Measurements from ENCODE around the gene ZBTB5.
A peak's percentile ranks its signal among the peaks of the same experiment; 100 is the strongest.

The ZBTB5 gene

GRCh38 chr9:37420271-37421215 is 44.7 kb downstream of the ZBTB5 start:
- no peak overlapping the region for H3K4me3 ChIP-seq (ENCODE audit: low read length)
- H3K4me1 ChIP-seq (ENCODE audit: insufficient read depth, low read length): peaks cover 17% of the 10 kb centered on the region
- no peaks in the 10 kb centered on the region for H3K9me3 ChIP-seq (ENCODE audit: insufficient read depth, low read depth, low read length)
- H3K27me3 ChIP-seq (ENCODE audit: insufficient read depth, low read length): no peaks in the 10 kb centered on the region
- no peak overlapping the region for H3K27ac ChIP-seq (ENCODE audit: low read length)
- peaks cover 1% of the 10 kb centered on the region; the same call in 1 of the 2 replicates for H3K36me3 ChIP-seq (ENCODE audit: insufficient read depth, low read depth, low read length)
- H3K9ac ChIP-seq (ENCODE audit: low read depth, low read length): no peak overlapping the region

GRCh38 chr9:37419204-37419603 is 46.0 kb downstream of the ZBTB5 start:
- H3K36me3 ChIP-seq (ENCODE audit: insufficient read depth, low read depth, low read length): no peaks in the 10 kb centered on the region
- H3K27me3 ChIP-seq (ENCODE audit: insufficient read depth, low read length): no peaks in the 10 kb centered on the region
- no peak overlapping the region for H3K27ac ChIP-seq (ENCODE audit: low read length)
- no peak overlapping the region for H3K4me3 ChIP-seq (ENCODE audit: low read length)
- H3K9me3 ChIP-seq (ENCODE audit: insufficient read depth, low read depth, low read length): no peaks in the 10 kb centered on the region
- peaks cover 19% of the 10 kb centered on the region for H3K4me1 ChIP-seq (ENCODE audit: insufficient read depth, low read length)
- H3K9ac ChIP-seq (ENCODE audit: low read depth, low read length): no peak overlapping the region

GRCh38 chr9:37417857-37418618 is 47.2 kb downstream of the ZBTB5 start:
- no peaks in the 10 kb centered on the region for H3K9me3 ChIP-seq (ENCODE audit: insufficient read depth, low read depth, low read length)
- no peaks in the 10 kb centered on the region for H3K36me3 ChIP-seq (ENCODE audit: insufficient read depth, low read depth, low read length)
- H3K9ac ChIP-seq (ENCODE audit: low read depth, low read length): no peak overlapping the region
- no peaks in the 10 kb centered on the region for H3K27me3 ChIP-seq (ENCODE audit: insufficient read depth, low read length)
- no peak overlapping the region for H3K4me3 ChIP-seq (ENCODE audit: low read length)
- no peak overlapping the region for H3K27ac ChIP-seq (ENCODE audit: low read length)
- peaks cover 12% of the 10 kb centered on the region for H3K4me1 ChIP-seq (ENCODE audit: insufficient read depth, low read length)

- Histone ChIP-seq H3K27ac (ENCODE audit: low read length) (no peak overlapping the region), H3K9me3 (ENCODE audit: insufficient read depth, low read depth, low read length) (no peaks in the 10 kb centered on the region), H3K27me3 (ENCODE audit: insufficient read depth, low read length) (no peaks in the 10 kb centered on the region), H3K36me3 (ENCODE audit: insufficient read depth, low read depth, low read length) (no peaks in the 10 kb centered on the region), H3K4me1 (ENCODE audit: insufficient read depth, low read length) (peaks cover 12% of the 10 kb centered on the region), H3K4me3 (ENCODE audit: low read length) (no peak overlapping the region), H3K9ac (ENCODE audit: low read depth, low read length) (no peak overlapping the region)
Measured at GRCh38 chr9:37417252-37417803, 47.9 kb downstream of the ZBTB5 start.

GRCh38 chr9:37415011-37415719 is 50.1 kb downstream of the ZBTB5 start:
- Histone ChIP-seq H3K9me3 (ENCODE audit: insufficient read depth, low read depth, low read length) (no peaks in the 10 kb centered on the region), H3K4me1 (ENCODE audit: insufficient read depth, low read length) (peaks cover 11% of the 10 kb centered on the region; the same call in 1 of the 2 replicates), H3K9ac (ENCODE audit: low read depth, low read length) (peak overlapping the region; percentile 45; the same call in 1 of the 2 replicates)

GRCh38 chr9:37414503-37414943 is 50.7 kb downstream of the ZBTB5 start:
- H3K27ac ChIP-seq (ENCODE audit: low read length): no peak overlapping the region
- no peaks in the 10 kb centered on the region for H3K36me3 ChIP-seq (ENCODE audit: insufficient read depth, low read depth, low read length)
- peaks cover 11% of the 10 kb centered on the region; the same call in 1 of the 2 replicates for H3K4me1 ChIP-seq (ENCODE audit: insufficient read depth, low read length)
- H3K27me3 ChIP-seq (ENCODE audit: insufficient read depth, low read length): no peaks in the 10 kb centered on the region
- no peaks in the 10 kb centered on the region for H3K9me3 ChIP-seq (ENCODE audit: insufficient read depth, low read depth, low read length)
- H3K9ac ChIP-seq (ENCODE audit: low read depth, low read length): peak overlapping the region; percentile 45; the same call in 1 of the 2 replicates
- H3K4me3 ChIP-seq (ENCODE audit: low read length): peak overlapping the region; percentile 33; the same call in 1 of the 2 replicates

More at GRCh38 chr9:37415011-37415719, 50.1 kb downstream of the ZBTB5 start:
- H3K27me3 ChIP-seq (ENCODE audit: insufficient read depth, low read length): no peaks in the 10 kb centered on the region
- no peaks in the 10 kb centered on the region for H3K36me3 ChIP-seq (ENCODE audit: insufficient read depth, low read depth, low read length)
- peak overlapping the region; percentile 33; the same call in 1 of the 2 replicates for H3K4me3 ChIP-seq (ENCODE audit: low read length)
- no peak overlapping the region for H3K27ac ChIP-seq (ENCODE audit: low read length)

- no peaks in the 10 kb centered on the region for H3K9me3 ChIP-seq (ENCODE audit: insufficient read depth, low read depth, low read length)
- H3K36me3 ChIP-seq (ENCODE audit: insufficient read depth, low read depth, low read length): no peaks in the 10 kb centered on the region
- H3K4me1 ChIP-seq (ENCODE audit: insufficient read depth, low read length): peaks cover 11% of the 10 kb centered on the region; the same call in 1 of the 2 replicates
- H3K9ac ChIP-seq (ENCODE audit: low read depth, low read length): no peak overlapping the region
- no peak overlapping the region for H3K4me3 ChIP-seq (ENCODE audit: low read length)
- no peak overlapping the region for H3K27ac ChIP-seq (ENCODE audit: low read length)
- H3K27me3 ChIP-seq (ENCODE audit: insufficient read depth, low read length): no peaks in the 10 kb centered on the region
Measured at GRCh38 chr9:37413311-37413710, 51.9 kb downstream of the ZBTB5 start.

GRCh38 chr9:37412431-37413151 is 52.7 kb downstream of the ZBTB5 start:
- no peaks in the 10 kb centered on the region for H3K9me3 ChIP-seq (ENCODE audit: insufficient read depth, low read depth, low read length)
- H3K9ac ChIP-seq (ENCODE audit: low read depth, low read length): no peak overlapping the region
- peaks cover 11% of the 10 kb centered on the region; the same call in 1 of the 2 replicates for H3K4me1 ChIP-seq (ENCODE audit: insufficient read depth, low read length)

GRCh38 chr9:37410969-37411785 is 54.1 kb downstream of the ZBTB5 start:
- Histone ChIP-seq H3K4me3 (ENCODE audit: low read length) (no peak overlapping the region), H3K27me3 (ENCODE audit: insufficient read depth, low read length) (no peaks in the 10 kb centered on the region), H3K9ac (ENCODE audit: low read depth, low read length) (no peak overlapping the region), H3K4me1 (ENCODE audit: insufficient read depth, low read length) (peaks cover 10% of the 10 kb centered on the region; the same call in 1 of the 2 replicates), H3K27ac (ENCODE audit: low read length) (no peak overlapping the region), H3K9me3 (ENCODE audit: insufficient read depth, low read depth, low read length) (no peaks in the 10 kb centered on the region), H3K36me3 (ENCODE audit: insufficient read depth, low read depth, low read length) (no peaks in the 10 kb centered on the region)

More at GRCh38 chr9:37412431-37413151, 52.7 kb downstream of the ZBTB5 start:
- Histone ChIP-seq H3K27ac (ENCODE audit: low read length) (no peak overlapping the region), H3K36me3 (ENCODE audit: insufficient read depth, low read depth, low read length) (no peaks in the 10 kb centered on the region), H3K27me3 (ENCODE audit: insufficient read depth, low read length) (no peaks in the 10 kb centered on the region), H3K4me3 (ENCODE audit: low read length) (no peak overlapping the region)

GRCh38 chr9:37410354-37410861 is 54.8 kb downstream of the ZBTB5 start:
- no peak overlapping the region for H3K9ac ChIP-seq (ENCODE audit: low read depth, low read length)
- no peak overlapping the region for H3K4me3 ChIP-seq (ENCODE audit: low read length)
- H3K4me1 ChIP-seq (ENCODE audit: insufficient read depth, low read length): peaks cover 5% of the 10 kb centered on the region; the same call in 1 of the 2 replicates
- no peak overlapping the region for H3K27ac ChIP-seq (ENCODE audit: low read length)
- H3K36me3 ChIP-seq (ENCODE audit: insufficient read depth, low read depth, low read length): no peaks in the 10 kb centered on the region
- H3K9me3 ChIP-seq (ENCODE audit: insufficient read depth, low read depth, low read length): no peaks in the 10 kb centered on the region
- H3K27me3 ChIP-seq (ENCODE audit: insufficient read depth, low read length): no peaks in the 10 kb centered on the region
